ENCODE results near the gene SIRPG. TPM values are rescaled to one million over a fixed set of nuclear protein-coding genes. Genes with fewer than 3 reads are reported as not detected.

SIRPG gene
- total RNA-seq, 1 donor from 2014 or later, result 0.97 TPM

GRCh38 chr20:1623501-1624205, 33.9 kb downstream of the SIRPG start:
- DNase-seq, result no peak
- peak; percentile 29 to 48 for ATAC-seq
- H3K36me3 ChIP-seq, result no peaks in the 10 kb centered on the region
- peaks cover 19% of the 10 kb centered on the region for H3K4me1 ChIP-seq
- H3K27ac ChIP-seq, result peak overlapping the region; percentile 31
- no peaks in the 10 kb centered on the region for H3K27me3 ChIP-seq (ENCODE audit: low read depth)
- intact Hi-C loops (cut with DNase I), result no loop called here
- no peak overlapping the region for H3K4me3 ChIP-seq
- no peak for TF ChIP-seq CTCF (IDR thresholded peaks at IDR 0.05)
- no peaks in the 10 kb centered on the region for H3K9me3 ChIP-seq

- no peak for DNase-seq
- H3K27ac ChIP-seq, result no peak overlapping the region
- no peak for TF ChIP-seq CTCF (IDR thresholded peaks at IDR 0.05)
- intact Hi-C loops (cut with DNase I), result no loop called here
- H3K9me3 ChIP-seq, result no peaks in the 10 kb centered on the region
- H3K36me3 ChIP-seq, result no peaks in the 10 kb centered on the region
- no peak overlapping the region for H3K4me3 ChIP-seq
- ATAC-seq, result no peak
- H3K4me1 ChIP-seq, result peaks cover 21% of the 10 kb centered on the region
- no peaks in the 10 kb centered on the region for H3K27me3 ChIP-seq (ENCODE audit: low read depth)
These were observed 35.1 kb downstream of the SIRPG start for GRCh38 chr20:1622450-1622849.

- Histone ChIP-seq H3K4me1 (peaks cover 24% of the 10 kb centered on the region), H3K27me3 (ENCODE audit: low read depth) (no peaks in the 10 kb centered on the region), H3K4me3 (no peak overlapping the region), H3K36me3 (no peaks in the 10 kb centered on the region), H3K9me3 (no peaks in the 10 kb centered on the region), H3K27ac (no peak overlapping the region)
- no peak for DNase-seq
- ATAC-seq, result no peak
- no peak for TF ChIP-seq CTCF (IDR thresholded peaks at IDR 0.05)
- intact Hi-C loops (cut with DNase I), result no loop called here
These were observed 36.3 kb downstream of the SIRPG start for GRCh38 chr20:1621316-1621715.

GRCh38 chr20:1619861-1620444, 37.6 kb downstream of the SIRPG start, which contains the start of gene SIRPB1:
SIRPB1 (minus strand) TSS chr20:1620009; CDS start chr20:1619944, 65 bp downstream.
- peaks cover 24% of the 10 kb centered on the region for H3K4me1 ChIP-seq
- peak within 1 kb of the TSS; percentile 38 for H3K4me3 ChIP-seq

GRCh38 chr20:1618954-1619540, 38.5 kb downstream of the SIRPG start:
- no peak for DNase-seq
- peaks cover 24% of the 10 kb centered on the region for H3K4me1 ChIP-seq
- no peak for TF ChIP-seq CTCF (IDR thresholded peaks at IDR 0.05)
- H3K4me3 ChIP-seq, result peak overlapping the region; percentile 38
- H3K27ac ChIP-seq, result peak overlapping the region; percentile 64
- H3K36me3 ChIP-seq, result no peaks in the 10 kb centered on the region
- no peaks in the 10 kb centered on the region for H3K9me3 ChIP-seq
- H3K27me3 ChIP-seq (ENCODE audit: low read depth), result no peaks in the 10 kb centered on the region
- intact Hi-C loops (cut with DNase I), result no loop called here
- ATAC-seq, result peak; percentile 73 to 78

More at GRCh38 chr20:1619861-1620444, 37.6 kb downstream of the SIRPG start, which contains the start of gene SIRPB1:
- Histone ChIP-seq H3K36me3 (no peaks in the 10 kb centered on the region), H3K9me3 (no peaks in the 10 kb centered on the region), H3K27ac (peak within 1 kb of the TSS; percentile 64), H3K27me3 (ENCODE audit: low read depth) (no peaks in the 10 kb centered on the region)
- intact Hi-C loops (cut with DNase I), result no loop called here
- ATAC-seq (peak; percentile 80), DNase-seq (peak; percentile 55)
- no peak for TF ChIP-seq CTCF (IDR thresholded peaks at IDR 0.05)
